IMR-90 (cell line): ENCODE measurements around the gene TBX22. TPM values are rescaled to one million over a fixed set of nuclear protein-coding genes. Genes with fewer than 3 reads are reported as not detected.

Experiments
- ATAC-seq: fragments of 200-7000 bp; cut with Tn5 transposase; 2 replicates; pipeline ENCODE4 v1.9.1; 2020; ENCODE audit warnings: low read depth, mild to moderate bottlenecking, moderate library complexity
- BruUV-seq: library from RNA; stranded (reverse); fragments of 400-500 nt; replicated peaks from 2 replicates; lab custom pipeline; 2021; lab: Mats Ljungman, UMichigan
- CTCF ChIA-PET: fragments of 300-600 bp; formaldehyde crosslinking; extraction: SDS; loops from one replicate; lab custom pipeline; 2021; ENCODE audit warnings: antibody characterized with exemption; lab: Yijun Ruan, JAX
- POLR2A ChIA-PET: fragments of 300-600 bp; sonication (Branson Sonifier 250); formaldehyde crosslinking; loops from one replicate; lab custom pipeline; 2022; ENCODE audit warnings: antibody characterized with exemption; ENCODE audit not compliant: unreplicated experiment; lab: Charles Lee
- DNase-seq: peaks from one replicate; pipeline ENCODE4 v3.0.0; 2013
- H2AFZ ChIP-seq: replicated peaks from 2 replicates; pipeline ENCODE3; 2013; ENCODE audit warnings: low read length, mild to moderate bottlenecking; ENCODE audit not compliant: poor library complexity
- H2AK5ac ChIP-seq: 2 replicates; pipeline ENCODE4 v1.6.1; 2013; ENCODE audit warnings: low read depth, low read length, inconsistent platforms
- H2AK9ac ChIP-seq: replicated peaks from 2 replicates; pipeline ENCODE3; 2013; ENCODE audit warnings: mild to moderate bottlenecking, low read depth, low read length, moderate library complexity; ENCODE audit not compliant: poor library complexity
- H2BK120ac ChIP-seq: 2 replicates; pipeline ENCODE4 v1.6.1; 2013; ENCODE audit warnings: low read depth, low read length, inconsistent platforms
- H2BK15ac ChIP-seq: 3 replicates; pipeline ENCODE4 v1.6.1; 2013; ENCODE audit warnings: low read depth, low read length, inconsistent platforms
- H2BK20ac ChIP-seq: 2 replicates; pipeline ENCODE4 v1.6.1; 2013; ENCODE audit warnings: low read depth, mild to moderate bottlenecking, inconsistent platforms, low read length, moderate library complexity
- H2BK5ac ChIP-seq: 2 replicates; pipeline ENCODE4 v1.6.1; 2013; ENCODE audit warnings: mild to moderate bottlenecking, low read depth, low read length, inconsistent platforms; ENCODE audit not compliant: poor library complexity, severe bottlenecking
- H3K14ac ChIP-seq: replicated peaks from 2 replicates; pipeline ENCODE4 v1.6.1; 2013; ENCODE audit warnings: low read depth, low read length, inconsistent platforms
- H3K18ac ChIP-seq: 2 replicates; pipeline ENCODE4 v1.6.1; 2013; ENCODE audit warnings: low read depth, low read length, control low read depth
- H3K23ac ChIP-seq: 2 replicates; pipeline ENCODE4 v1.6.1; 2013; ENCODE audit warnings: low read depth, low read length, inconsistent platforms
- H3K27ac ChIP-seq: 2 replicates; pipeline ENCODE4 v1.5.1; 2013; ENCODE audit warnings: mild to moderate bottlenecking, control low read depth, low read length; ENCODE audit not compliant: insufficient read depth
- H3K27me3 ChIP-seq: 2 replicates; pipeline ENCODE4 v1.6.1; 2013; ENCODE audit warnings: low read length; ENCODE audit not compliant: control insufficient read depth, insufficient read depth
- H3K36me3 ChIP-seq: 2 replicates; pipeline ENCODE4 v1.6.1; 2013; ENCODE audit warnings: low read length, mixed read lengths; ENCODE audit not compliant: control insufficient read depth, insufficient read depth
- H3K4ac ChIP-seq: 2 replicates; pipeline ENCODE4 v1.6.1; 2013; ENCODE audit warnings: low read depth, low read length, inconsistent platforms
- H3K4me1 ChIP-seq: 2 replicates; pipeline ENCODE4 v1.6.1; 2013; ENCODE audit warnings: low read length, mixed read lengths; ENCODE audit not compliant: control insufficient read depth, insufficient read depth
- H3K4me2 ChIP-seq: 2 replicates; pipeline ENCODE4 v1.6.1; 2013; ENCODE audit warnings: low read depth, mild to moderate bottlenecking, control low read depth, low read length, moderate library complexity
- H3K4me3 ChIP-seq: 2 replicates; pipeline ENCODE4 v1.5.1; 2013; ENCODE audit warnings: low read depth, mild to moderate bottlenecking, control low read depth, low read length, moderate library complexity; ENCODE audit not compliant: insufficient read depth
- H3K56ac ChIP-seq: 2 replicates; pipeline ENCODE4 v1.6.1; 2013; ENCODE audit warnings: low read length, inconsistent platforms; ENCODE audit not compliant: insufficient read depth; ENCODE audit errors: extremely low read depth
- H3K79me1 ChIP-seq, 2 experiments: 2 replicates each; pipeline ENCODE4 v1.6.1; 2013; ENCODE audit warnings: low read length in 2 of 2, inconsistent platforms in 1 of 2, low read depth in 1 of 2
- H3K9ac ChIP-seq: 2 replicates; pipeline ENCODE4 v1.6.1; 2013; ENCODE audit warnings: low read depth, low read length, control low read depth
- H3K9me1 ChIP-seq: 2 replicates; pipeline ENCODE4 v1.6.1; 2013; ENCODE audit warnings: low read length, inconsistent platforms; ENCODE audit not compliant: insufficient read depth
- H3K9me3 ChIP-seq: 2 replicates; pipeline ENCODE4 v1.6.1; 2013; ENCODE audit warnings: low read length; ENCODE audit not compliant: control insufficient read depth, insufficient read depth
- H4K20me1 ChIP-seq: 2 replicates; pipeline ENCODE4 v1.6.1; 2013; ENCODE audit warnings: low read length, inconsistent platforms; ENCODE audit not compliant: insufficient read depth
- H4K5ac ChIP-seq: 2 replicates; pipeline ENCODE4 v1.6.1; 2013; ENCODE audit warnings: mild to moderate bottlenecking, low read depth, low read length, control low read depth
- H4K8ac ChIP-seq, 2 experiments: 2 replicates each; pipeline ENCODE4 v1.6.1; 2013; ENCODE audit warnings: low read depth in 2 of 2, low read length in 2 of 2, control low read depth in 1 of 2, inconsistent platforms in 1 of 2
- H4K91ac ChIP-seq: 2 replicates; pipeline ENCODE4 v1.6.1; 2013; ENCODE audit warnings: low read depth, low read length, inconsistent platforms; ENCODE audit not compliant: insufficient read depth
- BHLHE40 ChIP-seq: fragments of 150-350 bp; IDR thresholded peaks from 2 replicates; pipeline ENCODE4 v1.6.1; 2016; ENCODE audit warnings: mild to moderate bottlenecking, low read depth, low read length
- CEBPB ChIP-seq: IDR thresholded peaks from 2 replicates; pipeline ENCODE4 v1.6.1; 2012; ENCODE audit warnings: low read depth, low read length, improper control_type of control experiment
- CHD1 ChIP-seq: IDR thresholded peaks from 2 replicates; pipeline ENCODE4 v1.6.1; 2012; ENCODE audit warnings: low read depth, low read length, improper control_type of control experiment
- FOS ChIP-seq: fragments of 150-350 bp; IDR thresholded peaks from 2 replicates; pipeline ENCODE4 v1.6.1; 2016; ENCODE audit warnings: low read depth, low read length
- MAFK ChIP-seq: IDR thresholded peaks from 2 replicates; pipeline ENCODE4 v1.6.1; 2012; ENCODE audit warnings: low read depth, low read length, improper control_type of control experiment
- MAZ ChIP-seq: IDR thresholded peaks from 2 replicates; pipeline ENCODE4 v1.6.1; 2012; ENCODE audit warnings: low read depth, mild to moderate bottlenecking, low read length, improper control_type of control experiment, moderate library complexity, borderline replicate concordance
- MXI1 ChIP-seq: IDR thresholded peaks from 2 replicates; pipeline ENCODE4 v1.6.1; 2012; ENCODE audit warnings: low read depth, mild to moderate bottlenecking, low read length, moderate library complexity, borderline replicate concordance
- NFE2L2 ChIP-seq: fragments of 150-350 bp; IDR thresholded peaks from 2 replicates; pipeline ENCODE4 v1.6.1; 2016; ENCODE audit warnings: low read depth, mild to moderate bottlenecking, low read length
- POLR2A ChIP-seq: IDR thresholded peaks from 2 replicates; pipeline ENCODE4 v1.6.1; 2012; ENCODE audit warnings: mild to moderate bottlenecking, low read depth, low read length
- RAD21 ChIP-seq: IDR thresholded peaks from 2 replicates; pipeline ENCODE4 v1.6.1; 2012; ENCODE audit warnings: low read length, improper control_type of control experiment
- RCOR1 ChIP-seq: IDR thresholded peaks from 2 replicates; pipeline ENCODE4 v1.6.1; 2012; ENCODE audit warnings: mild to moderate bottlenecking, low read length, improper control_type of control experiment; ENCODE audit not compliant: insufficient replicate concordance
- RFX5 ChIP-seq: IDR thresholded peaks from 2 replicates; pipeline ENCODE4 v1.8.0; 2012; ENCODE audit warnings: low read depth, mild to moderate bottlenecking, low read length, moderate library complexity
- SMC3 ChIP-seq: fragments of 150-350 bp; IDR thresholded peaks from 2 replicates; pipeline ENCODE4 v1.6.1; 2016; ENCODE audit warnings: low read depth, mild to moderate bottlenecking, antibody characterized with exemption, low read length, moderate library complexity
- USF2 ChIP-seq: fragments of 150-350 bp; IDR thresholded peaks from 2 replicates; pipeline ENCODE4 v1.6.1; 2017; ENCODE audit warnings: mild to moderate bottlenecking, antibody characterized with exemption, low read length, low read depth
- WGBS, 2 experiments: methylation state at CpG; one replicate each; pipeline versions ENCODE4 v1.1.5 to v1.1.7; 2013; ENCODE audit warnings: missing lambda C conversion rate in 2 of 2; ENCODE audit not compliant: insufficient read length in 1 of 2; ENCODE audit errors: extremely low coverage in 2 of 2; 5-methylcytosine and 5-hydroxymethylcytosine counted together
- dilution Hi-C: fragments of 300-500 bp; cut with HindIII; formaldehyde crosslinking; loops from one replicate; pipeline ENCODE4 v1.14.3; 2018; ENCODE audit warnings: low sequenced_read_pairs; ENCODE audit not compliant: unreplicated experiment
- in situ Hi-C: fragments of 300-500 bp; cut with MboI; formaldehyde crosslinking; loops from 3 replicates; pipeline ENCODE4 v1.14.3; 2019; ENCODE audit warnings: low sequenced_read_pairs, inconsistent platforms, mixed read lengths
- intact Hi-C: fragments of 100-400 bp; cut with micrococcal nuclease; formaldehyde crosslinking; loops from 2 replicates; pipeline ENCODE4 v1.10.0; 2022
- polyA plus RNA-seq, 3 experiments: library from polyadenylated mRNA; depleted of rRNA; stranded (reverse); fragments of >200 nt; gene quantifications; 2 replicates each; pipeline ENCODE4 v1.2.3, GENCODE V29; 2012; ENCODE audit warnings: low replicate concordance in 1 of 3
- total RNA-seq: library from RNA; depleted of rRNA; stranded (reverse); fragments of >200 nt; gene quantifications from 2 replicates; pipeline ENCODE4 v1.2.3, GENCODE V29; 2012
- TF ChIP-seq, protein P1 (sequence below): fragments of 150-350 bp; IDR thresholded peaks from 2 replicates; pipeline ENCODE4 v1.6.1; 2016; ENCODE audit warnings: low read depth, mild to moderate bottlenecking, low read length, moderate library complexity, borderline replicate concordance
- TF ChIP-seq, protein P2 (sequence below): conservative IDR thresholded peaks from 2 replicates; pipeline ENCODE4 v1.5.1; 2012; ENCODE audit warnings: mild to moderate bottlenecking, low read depth, low read length, improper control_type of control experiment

Gene TBX22
- total and polyA plus RNA-seq, 2 of the 4 experiments (the other 2 are of a cell fraction) = not detected

GRCh38 chrX:80026116-80026515, 11.6 kb downstream of the TBX22 start:
- Histone ChIP-seq H2AK9ac (no peak overlapping the region), H2BK15ac (no peak overlapping the region), H3K4ac (no peak overlapping the region), H3K9me3 (peaks cover 2% of the 10 kb centered on the region; the same call in 1 of the 2 replicates), H3K14ac (no peak overlapping the region), H2BK120ac (no peak overlapping the region), H4K5ac (no peak overlapping the region), H3K4me2 (no peak overlapping the region), H4K91ac (no peak overlapping the region), H3K79me1 (no peaks in the 10 kb centered on the region), H3K23ac (no peak overlapping the region), H3K4me3 (no peak overlapping the region), H2BK5ac (no peak overlapping the region), H3K18ac (no peak overlapping the region), H3K27ac (no peak overlapping the region), H2BK20ac (no peak overlapping the region), H3K9me1 (no peaks in the 10 kb centered on the region), H3K56ac (no peak overlapping the region), H2AK5ac (no peak overlapping the region), H2AFZ (no peak overlapping the region), H3K36me3 (no peaks in the 10 kb centered on the region), H3K4me1 (no peaks in the 10 kb centered on the region), H3K27me3 (no peaks in the 10 kb centered on the region; the same call in 1 of the 2 replicates), H3K9ac (no peak overlapping the region), H4K8ac (no peak overlapping the region), H4K20me1 (no peaks in the 10 kb centered on the region)
- no peak for DNase-seq
- no TSS peak for BruUV-seq
- no peak for ATAC-seq
- ChIA-PET POLR2A (no interaction called here), CTCF (no interaction called here)
- dilution Hi-C loops (no loop called here), in situ Hi-C loops (loop anchor here (25.0 kb wide), 1 partner anchor 89 kb away; no protein-coding TSS in a partner anchor), intact Hi-C loops (no loop called here)
- TF ChIP-seq MAFK (no peak), SMC3 (no peak), BHLHE40 (no peak), NFE2L2 (no peak), MAZ (no peak), USF2 (no peak), RFX5 (no peak), MXI1 (no peak), FOS (no peak), CHD1 (no peak), RAD21 (no peak), POLR2A (no peak), RCOR1 (no peak), CEBPB (no peak)
- TF ChIP-seq, protein P1, sequence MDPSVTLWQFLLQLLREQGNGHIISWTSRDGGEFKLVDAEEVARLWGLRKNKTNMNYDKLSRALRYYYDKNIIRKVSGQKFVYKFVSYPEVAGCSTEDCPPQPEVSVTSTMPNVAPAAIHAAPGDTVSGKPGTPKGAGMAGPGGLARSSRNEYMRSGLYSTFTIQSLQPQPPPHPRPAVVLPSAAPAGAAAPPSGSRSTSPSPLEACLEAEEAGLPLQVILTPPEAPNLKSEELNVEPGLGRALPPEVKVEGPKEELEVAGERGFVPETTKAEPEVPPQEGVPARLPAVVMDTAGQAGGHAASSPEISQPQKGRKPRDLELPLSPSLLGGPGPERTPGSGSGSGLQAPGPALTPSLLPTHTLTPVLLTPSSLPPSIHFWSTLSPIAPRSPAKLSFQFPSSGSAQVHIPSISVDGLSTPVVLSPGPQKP = no peak
- TF ChIP-seq, protein P2, sequence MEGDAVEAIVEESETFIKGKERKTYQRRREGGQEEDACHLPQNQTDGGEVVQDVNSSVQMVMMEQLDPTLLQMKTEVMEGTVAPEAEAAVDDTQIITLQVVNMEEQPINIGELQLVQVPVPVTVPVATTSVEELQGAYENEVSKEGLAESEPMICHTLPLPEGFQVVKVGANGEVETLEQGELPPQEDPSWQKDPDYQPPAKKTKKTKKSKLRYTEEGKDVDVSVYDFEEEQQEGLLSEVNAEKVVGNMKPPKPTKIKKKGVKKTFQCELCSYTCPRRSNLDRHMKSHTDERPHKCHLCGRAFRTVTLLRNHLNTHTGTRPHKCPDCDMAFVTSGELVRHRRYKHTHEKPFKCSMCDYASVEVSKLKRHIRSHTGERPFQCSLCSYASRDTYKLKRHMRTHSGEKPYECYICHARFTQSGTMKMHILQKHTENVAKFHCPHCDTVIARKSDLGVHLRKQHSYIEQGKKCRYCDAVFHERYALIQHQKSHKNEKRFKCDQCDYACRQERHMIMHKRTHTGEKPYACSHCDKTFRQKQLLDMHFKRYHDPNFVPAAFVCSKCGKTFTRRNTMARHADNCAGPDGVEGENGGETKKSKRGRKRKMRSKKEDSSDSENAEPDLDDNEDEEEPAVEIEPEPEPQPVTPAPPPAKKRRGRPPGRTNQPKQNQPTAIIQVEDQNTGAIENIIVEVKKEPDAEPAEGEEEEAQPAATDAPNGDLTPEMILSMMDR = no peak
- WGBS, 2 experiments = 58% methylated on average over 2 of the region's 3 CpGs; no CpG with 5 or more reads in 1 of the 2 experiments
